ENCODE results near the gene FBXO15.

- TF ChIP-seq CTCF (IDR thresholded peaks at IDR 0.05) = no peak
- TF ChIP-seq POLR2A (IDR thresholded peaks at IDR 0.05) = no peak
These were observed 5.2 kb upstream of the FBXO15 start for GRCh38 chr18:74152857-74153256.
